ENCODE results near the gene ZDHHC14. TPM values are rescaled to one million over a fixed set of nuclear protein-coding genes. Genes with fewer than 3 reads are reported as not detected.

Gene ZDHHC14
- total and polyA plus RNA-seq, 2 of the 8 experiments (the other 6 are each of a cell fraction or from before 2014, with no cell fraction given), result 2.9 to 5.3 TPM

DNA sequence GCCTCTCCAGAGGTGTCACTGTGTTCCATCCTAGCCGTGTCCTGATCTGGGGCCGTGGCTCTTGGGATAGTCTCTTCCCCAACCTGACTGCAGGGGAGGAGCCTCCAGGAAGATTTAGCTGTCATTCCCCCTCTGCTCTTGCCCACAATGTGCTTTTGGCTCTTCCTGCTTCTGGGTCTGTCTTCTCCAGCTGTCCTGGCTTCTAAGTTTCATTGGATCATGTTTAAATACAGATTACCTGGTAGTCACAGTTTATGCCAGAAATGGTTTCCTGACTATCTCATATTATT, 139.1 kb downstream of the ZDHHC14 start:
- FAIRE-seq, result no peak

More for the DNA sequence above, 139.1 kb downstream of the ZDHHC14 start:
- Histone ChIP-seq H3K79me1 (ENCODE audit: low read depth, low read length) (no peaks in the 10 kb centered on the region), H3K23ac (ENCODE audit: insufficient read length) (no peak overlapping the region), H2AFZ (ENCODE audit: low read length) (no peak overlapping the region), H3K18ac (ENCODE audit: extremely low read depth, low read length) (no peak overlapping the region), H3K9me3 (ENCODE audit: insufficient read depth in 2 of 2, low read depth in 1 of 2, low read length in 1 of 2) (peaks cover 0 to 2% of the 10 kb centered on the region in 2 experiments; a peak in 1 of 4 replicates), H2BK120ac (replicated peaks; ENCODE audit: low read depth, low read length) (no peak overlapping the region), H4K8ac (ENCODE audit: extremely low read depth, insufficient read depth, low read length) (no peak overlapping the region), H3K36me3 (ENCODE audit: control insufficient read depth in 2 of 4, insufficient read depth in 4 of 4, low read length in 3 of 4) (no peaks in the 10 kb centered on the region), H3K56ac (replicated peaks; ENCODE audit: insufficient read length, low read depth, low read length) (no peak overlapping the region), H3K27me3 (replicated peaks in 1 of 4; ENCODE audit: control insufficient read depth in 3 of 4, extremely low read depth in 1 of 4, insufficient read depth in 3 of 4, low read length in 3 of 4) (no peaks in the 10 kb centered on the region), H3K4me3 (ENCODE audit: extremely low read depth in 1 of 4, insufficient read depth in 2 of 4, low read depth in 3 of 4, low read length in 4 of 4) (no peak overlapping the region), H4K5ac (ENCODE audit: insufficient read length, low read depth, low read length) (no peak overlapping the region), H2AK5ac (ENCODE audit: low read depth, low read length) (no peak overlapping the region), H3K79me2 (ENCODE audit: control insufficient read depth in 1 of 2, insufficient read depth in 2 of 2, low read length in 2 of 2) (no peaks in the 10 kb centered on the region), H2BK15ac (ENCODE audit: low read length) (no peak overlapping the region), H3K4me1 (replicated peaks in 1 of 4; ENCODE audit: control insufficient read depth in 3 of 4, insufficient read depth in 4 of 4, low read length in 3 of 4) (peaks cover 0 to 10% (median 7%) of the 10 kb centered on the region in 4 experiments; a peak in 5 of 7 replicates), H3K4me2 (ENCODE audit: insufficient read depth in 1 of 2, low read depth in 2 of 2, low read length in 2 of 2) (no peak overlapping the region), H3K4ac (replicated peaks; ENCODE audit: insufficient read length, low read depth, low read length) (no peak overlapping the region), H4K91ac (replicated peaks; ENCODE audit: insufficient read length, low read length) (no peak overlapping the region), H2BK20ac (ENCODE audit: low read length) (no peak overlapping the region), H2BK5ac (ENCODE audit: low read depth, low read length) (no peak overlapping the region), H4K20me1 (replicated peaks in 1 of 2; ENCODE audit: control insufficient read depth in 1 of 2, insufficient read depth in 2 of 2, low read length in 2 of 2) (no peaks in the 10 kb centered on the region), H2BK12ac (ENCODE audit: low read depth, low read length) (no peak overlapping the region), H3K9ac (replicated peaks in 1 of 4; ENCODE audit: extremely low read depth in 1 of 4, low read depth in 3 of 4, low read length in 3 of 4) (no peak overlapping the region), H3K23me2 (ENCODE audit: low read depth, low read length) (no peaks in the 10 kb centered on the region; the same call in 1 of the 2 replicates), H3K14ac (ENCODE audit: insufficient read length) (no peak overlapping the region), H3K27ac (ENCODE audit: low read depth, low read length) (no peak overlapping the region)
- ChIA-PET POLR2A (ENCODE audit: partially characterized antibody) (interaction anchor here (2.5 kb wide), 1 partner anchor 10 kb away, joined by 9 read pairs; no protein-coding TSS in a partner anchor), CTCF (ENCODE audit: partially characterized antibody) (interaction anchor here (0.6 to 1.2 kb wide), 2 partner anchors 15 to 1160 kb away, joined by 3 to 4 read pairs; no protein-coding TSS in a partner anchor)
- no peak for DNase-seq (ENCODE audit: low read depth in 1 of 2, low spot score in 2 of 2)
- WGBS, 2 experiments (ENCODE audit: extremely low coverage in 1 of 2, insufficient coverage in 1 of 2, insufficient read length in 1 of 2, insufficient replicate concordance in 2 of 2, low coverage in 1 of 2, low lambda C conversion rate in 2 of 2, missing lambda C conversion rate in 1 of 2), result 92% methylated on average over 2 of the region's 2 CpGs; no CpG with 5 or more reads in 1 of the 2 experiments
